SK-N-SH (cell line): ENCODE data around the gene TEX22. TPM values are rescaled to one million over a fixed set of nuclear protein-coding genes. Genes with fewer than 3 reads are reported as not detected.

Experiments
- CTCF ChIA-PET: fragments of 300-600, 350-600 bp; formaldehyde crosslinking; extraction: SDS; loops from one replicate; lab custom pipeline; 2021; lab: Yijun Ruan, JAX
- POLR2A ChIA-PET: fragments of 350-600 bp; sonication (Branson Sonifier 250); formaldehyde crosslinking; extraction: SDS; loops from one replicate; lab custom pipeline; 2020; ENCODE audit warnings: antibody characterized with exemption, inconsistent platforms; lab: Yijun Ruan, JAX
- DNase-seq: peaks from one replicate; pipeline ENCODE4 v3.0.0; 2012
- H2AFZ ChIP-seq: fragments of 200-600 bp; sonication (generic); 2 replicates; pipeline ENCODE4 v1.8.1; 2016; ENCODE audit warnings: antibody characterized with exemption, mild to moderate bottlenecking, low read depth
- H3F3A ChIP-seq: fragments of 200-600 bp; sonication (generic); replicated peaks from 2 replicates; pipeline ENCODE3; 2016; ENCODE audit warnings: antibody characterized with exemption, mild to moderate bottlenecking; ENCODE audit not compliant: insufficient read depth
- H3K27ac ChIP-seq, 2 experiments: fragments of 200-500 bp in 1 of 2; fragments of 200-600 bp in 1 of 2; sonication (Bioruptor generic) in 1 of 2; sonication (generic), shearing (Covaris generic) in 1 of 2; 2 replicates each; pipeline versions ENCODE4 v1.5.1 to v1.6.1; 2014 to 2016; ENCODE audit warnings: low read depth in 2 of 2, inconsistent platforms in 1 of 2, low read length in 1 of 2, mild to moderate bottlenecking in 1 of 2, mixed read lengths in 1 of 2
- H3K27me3 ChIP-seq: fragments of 200-600 bp; sonication (generic), shearing (Covaris generic); 2 replicates; pipeline ENCODE4 v1.6.1; 2016; ENCODE audit warnings: mixed run types; ENCODE audit not compliant: insufficient read depth
- H3K36me3 ChIP-seq, 2 experiments: fragments of 200-500 bp in 1 of 2; fragments of 200-600 bp in 1 of 2; sonication (Bioruptor generic) in 1 of 2; sonication (generic) in 1 of 2; replicated peaks in 1 of 2; 2 replicates each; pipeline versions ENCODE3 to v1.5.1; 2014 to 2016; ENCODE audit warnings: low read length in 1 of 2, mild to moderate bottlenecking in 1 of 2; ENCODE audit not compliant: insufficient read depth in 2 of 2, control insufficient read depth in 1 of 2
- H3K4me1 ChIP-seq, 2 experiments: fragments of 200-500 bp in 1 of 2; fragments of 200-600 bp in 1 of 2; sonication (Bioruptor generic) in 1 of 2; sonication (generic), shearing (Covaris generic) in 1 of 2; 2 replicates each; pipeline versions ENCODE4 v1.5.1 to v1.6.1; 2014 to 2016; ENCODE audit warnings: low read depth in 1 of 2, low read length in 1 of 2, mixed run types in 1 of 2; ENCODE audit not compliant: insufficient read depth in 2 of 2, control insufficient read depth in 1 of 2
- H3K4me2 ChIP-seq: fragments of 200-600 bp; sonication (generic), shearing (Covaris generic); 2 replicates; pipeline ENCODE4 v1.6.1; 2017; ENCODE audit warnings: mixed run types
- H3K4me3 ChIP-seq, 2 experiments: fragments of 200-500 bp in 1 of 2; fragments of 200-600 bp in 1 of 2; sonication (Bioruptor generic) in 1 of 2; sonication (generic), shearing (Covaris generic) in 1 of 2; 2 replicates each; pipeline versions ENCODE4 v1.5.1 to v1.8.1; 2014 to 2016; ENCODE audit warnings: low read depth in 2 of 2, inconsistent platforms in 1 of 2, low read length in 1 of 2, mild to moderate bottlenecking in 1 of 2, mixed read lengths in 1 of 2, moderate library complexity in 1 of 2
- H3K79me2 ChIP-seq: fragments of 200-600 bp; sonication (generic); 2 replicates; pipeline ENCODE4 v1.8.1; 2017; ENCODE audit warnings: mild to moderate bottlenecking; ENCODE audit not compliant: insufficient read depth
- H3K9ac ChIP-seq: fragments of 200-600 bp; sonication (generic); 2 replicates; pipeline ENCODE4 v1.6.1; 2017; ENCODE audit warnings: mixed run types
- H3K9me2 ChIP-seq: fragments of 200-600 bp; sonication (generic); 2 replicates; pipeline ENCODE4 v1.6.1; 2017; ENCODE audit warnings: mixed run types
- H3K9me3 ChIP-seq: fragments of 200-600 bp; sonication (generic); 2 replicates; pipeline ENCODE4 v1.6.1; 2017; ENCODE audit warnings: mixed run types, mild to moderate bottlenecking, moderate library complexity
- H4K20me1 ChIP-seq: fragments of 200-600 bp; sonication (generic); 2 replicates; pipeline ENCODE4 v1.6.1; 2017; ENCODE audit warnings: mild to moderate bottlenecking, mixed run types; ENCODE audit not compliant: insufficient read depth
- CHD2 ChIP-seq: fragments of 150-350 bp; IDR thresholded peaks from 2 replicates; pipeline ENCODE4 v1.6.1; 2018; ENCODE audit warnings: low read length; ENCODE audit not compliant: partially characterized antibody
- ELF1 ChIP-seq: IDR thresholded peaks from 2 replicates; pipeline ENCODE4 v1.4.0; 2012
- FOXJ3 ChIP-seq: sonication (generic); formaldehyde crosslinking; IDR thresholded peaks from 2 replicates; pipeline ENCODE4 v1.5.1; 2020; ENCODE audit warnings: mild to moderate bottlenecking, missing genetic modification reagents
- FOXM1 ChIP-seq: IDR thresholded peaks from 2 replicates; pipeline ENCODE4 v1.4.0; 2012; ENCODE audit warnings: low read depth, mild to moderate bottlenecking
- GATA2 ChIP-seq: sonication (generic); formaldehyde crosslinking; IDR thresholded peaks from 2 replicates; pipeline ENCODE4 v1.5.0; 2020; ENCODE audit warnings: mild to moderate bottlenecking, missing genetic modification reagents
- IRF3 ChIP-seq: fragments of 150-350 bp; IDR thresholded peaks from 2 replicates; pipeline ENCODE4 v1.6.1; 2016; ENCODE audit warnings: mild to moderate bottlenecking, low read depth, low read length
- JUND ChIP-seq: IDR thresholded peaks from 2 replicates; pipeline ENCODE4 v1.4.0; 2012
- MAX ChIP-seq: IDR thresholded peaks from 2 replicates; pipeline ENCODE4 v1.4.0; 2012; ENCODE audit warnings: low read depth
- NFIC ChIP-seq: IDR thresholded peaks from 2 replicates; pipeline ENCODE4 v1.4.0; 2012; ENCODE audit warnings: borderline replicate concordance
- NRF1 ChIP-seq: IDR thresholded peaks from 2 replicates; pipeline ENCODE4 v1.6.1; 2012; ENCODE audit warnings: low read depth, mild to moderate bottlenecking, low read length
- PBX3 ChIP-seq: IDR thresholded peaks from 2 replicates; pipeline ENCODE4; 2012
- REST ChIP-seq: IDR thresholded peaks from 2 replicates; pipeline ENCODE4 v1.6.1; 2012; ENCODE audit warnings: mild to moderate bottlenecking, low read depth, low read length, moderate library complexity
- RXRA ChIP-seq: IDR thresholded peaks from 2 replicates; pipeline ENCODE4 v1.4.0; 2012; ENCODE audit warnings: low read depth, mild to moderate bottlenecking, borderline replicate concordance
- SIN3A ChIP-seq: IDR thresholded peaks from 2 replicates; pipeline ENCODE4 v1.6.1; 2012; ENCODE audit warnings: low read depth, mild to moderate bottlenecking, low read length, moderate library complexity, borderline replicate concordance
- SMC3 ChIP-seq: IDR thresholded peaks from 2 replicates; pipeline ENCODE4 v1.6.1; 2012; ENCODE audit warnings: low read depth, low read length, improper control_type of control experiment
- USF1 ChIP-seq: IDR thresholded peaks from 2 replicates; pipeline ENCODE4 v1.4.0; 2012; ENCODE audit warnings: low read depth, borderline replicate concordance
- YY1 ChIP-seq: IDR thresholded peaks from 2 replicates; pipeline ENCODE4 v1.4.0; 2012; ENCODE audit warnings: low read depth, mild to moderate bottlenecking
- ZBTB33 ChIP-seq: IDR thresholded peaks from 2 replicates; pipeline ENCODE4 v1.4.0; 2012; ENCODE audit warnings: low read depth, borderline replicate concordance
- WGBS: methylation state at CpG from one replicate; pipeline ENCODE4 v1.1.6; 2017; ENCODE audit warnings: low lambda C conversion rate; 5-methylcytosine and 5-hydroxymethylcytosine counted together
- polyA plus RNA-seq, 3 experiments: library from polyadenylated mRNA; depleted of rRNA; stranded (reverse); fragments of >200 nt; gene quantifications; 2 replicates each; pipeline ENCODE4 v1.2.3, GENCODE V29; 2012

TEX22 gene
- polyA plus RNA-seq, 1 of the 3 experiments (the other 2 are of a cell fraction) = 0.26 TPM

- H3K79me2 ChIP-seq = no peaks in the 10 kb centered on the region
- peaks cover 3% of the 10 kb centered on the region for H3F3A ChIP-seq
- H3K4me2 ChIP-seq = no peak overlapping the region
- H3K36me3 ChIP-seq = peaks cover 0 to 7% of the 10 kb centered on the region in 2 experiments
- 89% methylated on average over 17 of the region's 17 CpGs for WGBS
- H3K4me1 ChIP-seq = no peaks in the 10 kb centered on the region; a peak in 1 of 4 replicates
- H3K9ac ChIP-seq = no peak overlapping the region
- H3K27me3 ChIP-seq = no peaks in the 10 kb centered on the region
- TF ChIP-seq ZBTB33 (no peak), JUND (no peak), CHD2 (no peak), IRF3 (no peak), USF1 (no peak), ELF1 (no peak), PBX3 (no peak), NRF1 (no peak), SMC3 (no peak), RXRA (no peak), REST (no peak), GATA2 (CRISPR knock-in tag) (no peak), SIN3A (no peak), NFIC (no peak), MAX (no peak), FOXM1 (no peak), YY1 (no peak), FOXJ3 (CRISPR knock-in tag) (no peak)
- POLR2A ChIA-PET = no interaction called here
- H4K20me1 ChIP-seq = peaks cover 1% of the 10 kb centered on the region; the same call in 1 of the 2 replicates
- no peak for DNase-seq
- H3K4me3 ChIP-seq = no peak overlapping the region
- no peaks in the 10 kb centered on the region for H3K9me3 ChIP-seq
- H3K27ac ChIP-seq = no peak overlapping the region
- CTCF ChIA-PET = interaction anchor here (1.3 to 1.4 kb wide), 2 partner anchors 12 to 171 kb away, joined by 3 to 6 read pairs; no protein-coding TSS in a partner anchor
- no peak overlapping the region for H2AFZ ChIP-seq
- H3K9me2 ChIP-seq = no peaks in the 10 kb centered on the region
These were observed 40.7 kb upstream of the TEX22 start for GRCh38 chr14:105357626-105358025.
